Right lobe of liver (tissue), 4 donors: ENCODE data around the gene LGR4.

Experiments
- POLR2A ChIP-seq: fragments of 450-650 bp; IDR thresholded peaks from one replicate; pipeline ENCODE4 v1.6.1; 2017; ENCODE audit warnings: antibody characterized with exemption, mild to moderate bottlenecking
- TF ChIP-seq, protein P1 (sequence below), 4 donors: fragments of 200-600 bp in 3 of 4; fragments of 450-650 bp in 1 of 4; IDR thresholded peaks; one replicate each; pipeline versions ENCODE4 v1.5.1 to v1.8.0; 2016 to 2022; ENCODE audit warnings: antibody characterized with exemption in 4 of 4, mild to moderate bottlenecking in 2 of 4
- donor health status: DM: no; HTN: no; CAD: no.
- donor health status: DM: no; HTN: no; CAD: no.
- donor health status: DM: no; HTN: yes; CAD: no.

DNA sequence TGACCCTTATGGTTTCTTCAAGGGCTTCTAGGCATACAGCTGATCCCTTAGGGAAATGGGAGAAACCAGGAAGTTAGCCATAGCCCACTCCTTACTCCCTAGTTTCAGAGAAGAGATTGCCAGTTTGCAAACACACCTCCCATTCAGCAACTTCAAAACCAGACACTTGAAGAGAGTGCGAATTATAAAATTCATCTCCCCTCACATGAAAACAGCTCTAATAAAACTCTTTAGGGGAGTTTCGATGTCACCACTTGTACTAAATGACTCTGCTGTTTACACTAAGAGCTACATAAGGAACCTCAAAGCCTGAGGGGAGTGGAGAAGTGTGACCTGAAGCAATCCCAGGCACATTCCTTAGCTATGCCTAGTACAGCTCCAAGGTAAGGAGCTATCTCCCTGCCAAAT, 8.3 kb downstream of the LGR4 start:
- TF ChIP-seq POLR2A: no peak
- TF ChIP-seq, protein P1, sequence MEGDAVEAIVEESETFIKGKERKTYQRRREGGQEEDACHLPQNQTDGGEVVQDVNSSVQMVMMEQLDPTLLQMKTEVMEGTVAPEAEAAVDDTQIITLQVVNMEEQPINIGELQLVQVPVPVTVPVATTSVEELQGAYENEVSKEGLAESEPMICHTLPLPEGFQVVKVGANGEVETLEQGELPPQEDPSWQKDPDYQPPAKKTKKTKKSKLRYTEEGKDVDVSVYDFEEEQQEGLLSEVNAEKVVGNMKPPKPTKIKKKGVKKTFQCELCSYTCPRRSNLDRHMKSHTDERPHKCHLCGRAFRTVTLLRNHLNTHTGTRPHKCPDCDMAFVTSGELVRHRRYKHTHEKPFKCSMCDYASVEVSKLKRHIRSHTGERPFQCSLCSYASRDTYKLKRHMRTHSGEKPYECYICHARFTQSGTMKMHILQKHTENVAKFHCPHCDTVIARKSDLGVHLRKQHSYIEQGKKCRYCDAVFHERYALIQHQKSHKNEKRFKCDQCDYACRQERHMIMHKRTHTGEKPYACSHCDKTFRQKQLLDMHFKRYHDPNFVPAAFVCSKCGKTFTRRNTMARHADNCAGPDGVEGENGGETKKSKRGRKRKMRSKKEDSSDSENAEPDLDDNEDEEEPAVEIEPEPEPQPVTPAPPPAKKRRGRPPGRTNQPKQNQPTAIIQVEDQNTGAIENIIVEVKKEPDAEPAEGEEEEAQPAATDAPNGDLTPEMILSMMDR (IDR thresholded peaks at IDR 0.05): no peak
